PC-3 (cell line): ENCODE results near the gene BORCS8. TPM values are rescaled to one million over a fixed set of nuclear protein-coding genes. Genes with fewer than 3 reads are reported as not detected.
"Not testable (repeated sequence)": the region's sequence is repeated elsewhere in the genome, so short reads cannot be mapped to it uniquely, and the experiment has no call there.

Source experiments
- ATAC-seq: fragments of 200-7000 bp; cut with Tn5 transposase; 2 replicates; pipeline ENCODE4 v1.9.1; 2020; ENCODE audit warnings: mild to moderate bottlenecking, moderate library complexity
- BruUV-seq: library from RNA; stranded (reverse); fragments of 400-500 nt; replicated peaks from 2 replicates; lab custom pipeline; 2021; lab: Mats Ljungman, UMichigan
- CTCF ChIA-PET: fragments of 300-600 bp; sonication (Branson Sonifier 250); formaldehyde crosslinking; loops from one replicate; lab custom pipeline; 2022; ENCODE audit warnings: antibody characterized with exemption; lab: Charles Lee
- POLR2A ChIA-PET: fragments of 300-600 bp; sonication (Branson Sonifier 250); formaldehyde crosslinking; loops from one replicate; lab custom pipeline; 2022; ENCODE audit warnings: antibody characterized with exemption; ENCODE audit not compliant: unreplicated experiment; lab: Charles Lee
- DNase-seq: peaks from one replicate; pipeline ENCODE4 v3.0.0-alpha.2; 2015
- H2AFZ ChIP-seq: fragments of 300-600 bp; sonication (generic); 2 replicates; pipeline ENCODE4 v1.6.0; 2016; ENCODE audit warnings: antibody characterized with exemption, low read length
- H3F3A ChIP-seq: fragments of 300-600 bp; sonication (generic); one replicate; pipeline ENCODE4 v1.6.0; 2017; ENCODE audit warnings: antibody characterized with exemption, low read length, control low read depth, mild to moderate bottlenecking; ENCODE audit not compliant: unreplicated experiment
- H3K27ac ChIP-seq: fragments of 300-600 bp; sonication (generic); 2 replicates; pipeline ENCODE4 v1.5.1; 2016; ENCODE audit warnings: mild to moderate bottlenecking, low read length
- H3K27me3 ChIP-seq: fragments of 300-600 bp; sonication (generic); 2 replicates; pipeline ENCODE4 v1.6.1; 2016; ENCODE audit warnings: low read length, mixed read lengths
- H3K36me3 ChIP-seq: fragments of 300-600 bp; sonication (generic); 2 replicates; pipeline ENCODE4 v1.6.1; 2016; ENCODE audit warnings: low read depth, mixed run types, low read length, mixed read lengths
- H3K4me1 ChIP-seq: fragments of 300-600 bp; sonication (generic); 2 replicates; pipeline ENCODE4 v1.5.1; 2016; ENCODE audit warnings: low read length; ENCODE audit not compliant: insufficient read depth
- H3K4me2 ChIP-seq: fragments of 300-600 bp; sonication (generic); 2 replicates; pipeline ENCODE4 v1.6.0; 2016; ENCODE audit warnings: low read length
- H3K4me3 ChIP-seq: fragments of 300-600 bp; sonication (generic); 2 replicates; pipeline ENCODE4 v1.5.1; 2016; ENCODE audit warnings: mild to moderate bottlenecking, low read length, mixed read lengths
- H3K79me2 ChIP-seq: fragments of 300-600 bp; sonication (generic); 2 replicates; pipeline ENCODE4 v1.6.1; 2017; ENCODE audit warnings: low read length, mixed read lengths
- H3K9ac ChIP-seq: fragments of 300-600 bp; sonication (generic); 2 replicates; pipeline ENCODE4 v1.6.0; 2016; ENCODE audit warnings: mild to moderate bottlenecking, low read length
- H3K9me2 ChIP-seq: fragments of 300-600 bp; sonication (generic); replicated peaks from 2 replicates; pipeline ENCODE4 v1.6.1; 2016; ENCODE audit warnings: mixed run types, low read length, mixed read lengths
- H3K9me3 ChIP-seq: fragments of 300-600 bp; sonication (generic); 2 replicates; pipeline ENCODE4 v1.6.1; 2016; ENCODE audit warnings: low read length, mixed read lengths
- H4K20me1 ChIP-seq: fragments of 300-600 bp; sonication (generic); 2 replicates; pipeline ENCODE4 v1.6.1; 2016; ENCODE audit warnings: low read length, mixed read lengths
- EZH2 ChIP-seq: fragments of 300-600 bp; sonication (generic); IDR thresholded peaks from one replicate; pipeline ENCODE4 v1.6.1; 2017; ENCODE audit warnings: antibody characterized with exemption, mild to moderate bottlenecking, low read length; ENCODE audit not compliant: unreplicated experiment
- EZH2phosphoT487 ChIP-seq: fragments of 300-600 bp; sonication (generic); IDR thresholded peaks from 2 replicates; pipeline ENCODE4 v1.6.1; 2018; ENCODE audit warnings: mild to moderate bottlenecking, antibody characterized with exemption, low read length, borderline replicate concordance
- intact Hi-C: fragments of 100-400 bp; cut with micrococcal nuclease; formaldehyde crosslinking; loops from 2 replicates; pipeline ENCODE4 v1.9.0; 2023
- total RNA-seq: library from RNA; depleted of rRNA; stranded (reverse); fragments of >200 nt; gene quantifications from 2 replicates; pipeline ENCODE4 v1.2.3, GENCODE V29; 2014
- TF ChIP-seq, protein P1 (sequence below): fragments of 300-600 bp; sonication (generic); conservative IDR thresholded peaks from 2 replicates; pipeline ENCODE4 v1.5.1; 2017; ENCODE audit warnings: antibody characterized with exemption, low read depth, mild to moderate bottlenecking, low read length

Gene BORCS8
- total RNA-seq, 1 experiment from 2014 or later, result 33.1 TPM

DNA sequence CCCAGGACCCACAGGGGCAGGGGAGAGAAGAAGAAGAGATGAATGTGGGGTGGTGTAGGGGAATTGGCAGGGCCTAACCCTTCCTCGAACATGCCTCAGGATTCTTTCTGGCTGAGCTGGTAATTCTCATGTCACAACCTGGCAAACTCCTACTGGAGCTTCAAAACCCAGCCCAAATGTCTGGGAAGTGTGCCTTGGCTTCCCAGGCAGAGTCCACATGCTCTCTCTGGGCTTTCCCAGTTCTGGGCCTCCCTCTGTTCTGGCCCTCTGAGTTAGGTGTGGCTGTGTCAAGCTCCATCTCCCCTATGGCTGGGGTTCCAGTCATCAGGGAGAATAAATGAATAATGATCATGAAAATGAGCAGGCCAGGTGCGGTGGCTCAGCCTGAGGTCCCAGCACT, 42.5 kb downstream of the BORCS8 start:
- Histone ChIP-seq H3K79me2 (no peaks in the 10 kb centered on the region), H3K9me3 (no peaks in the 10 kb centered on the region), H3K27me3 (no peaks in the 10 kb centered on the region), H2AFZ (no peak overlapping the region), H3K9ac (no peak overlapping the region), H4K20me1 (no peaks in the 10 kb centered on the region), H3K27ac (no peak overlapping the region), H3K36me3 (peaks cover 3% of the 10 kb centered on the region), H3F3A (no peaks in the 10 kb centered on the region), H3K4me2 (no peak overlapping the region), H3K4me3 (no peak overlapping the region), H3K4me1 (no peaks in the 10 kb centered on the region), H3K9me2 (no peaks in the 10 kb centered on the region)
- ChIA-PET CTCF (no interaction called here), POLR2A (no interaction called here)
- no TSS peak for BruUV-seq
- no peak for DNase-seq
- ATAC-seq, result no peak
- intact Hi-C loops, result no loop called here
- TF ChIP-seq, protein P1, sequence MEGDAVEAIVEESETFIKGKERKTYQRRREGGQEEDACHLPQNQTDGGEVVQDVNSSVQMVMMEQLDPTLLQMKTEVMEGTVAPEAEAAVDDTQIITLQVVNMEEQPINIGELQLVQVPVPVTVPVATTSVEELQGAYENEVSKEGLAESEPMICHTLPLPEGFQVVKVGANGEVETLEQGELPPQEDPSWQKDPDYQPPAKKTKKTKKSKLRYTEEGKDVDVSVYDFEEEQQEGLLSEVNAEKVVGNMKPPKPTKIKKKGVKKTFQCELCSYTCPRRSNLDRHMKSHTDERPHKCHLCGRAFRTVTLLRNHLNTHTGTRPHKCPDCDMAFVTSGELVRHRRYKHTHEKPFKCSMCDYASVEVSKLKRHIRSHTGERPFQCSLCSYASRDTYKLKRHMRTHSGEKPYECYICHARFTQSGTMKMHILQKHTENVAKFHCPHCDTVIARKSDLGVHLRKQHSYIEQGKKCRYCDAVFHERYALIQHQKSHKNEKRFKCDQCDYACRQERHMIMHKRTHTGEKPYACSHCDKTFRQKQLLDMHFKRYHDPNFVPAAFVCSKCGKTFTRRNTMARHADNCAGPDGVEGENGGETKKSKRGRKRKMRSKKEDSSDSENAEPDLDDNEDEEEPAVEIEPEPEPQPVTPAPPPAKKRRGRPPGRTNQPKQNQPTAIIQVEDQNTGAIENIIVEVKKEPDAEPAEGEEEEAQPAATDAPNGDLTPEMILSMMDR, result no peak
- TF ChIP-seq EZH2phosphoT487 (no peak), EZH2 (no peak)

DNA sequence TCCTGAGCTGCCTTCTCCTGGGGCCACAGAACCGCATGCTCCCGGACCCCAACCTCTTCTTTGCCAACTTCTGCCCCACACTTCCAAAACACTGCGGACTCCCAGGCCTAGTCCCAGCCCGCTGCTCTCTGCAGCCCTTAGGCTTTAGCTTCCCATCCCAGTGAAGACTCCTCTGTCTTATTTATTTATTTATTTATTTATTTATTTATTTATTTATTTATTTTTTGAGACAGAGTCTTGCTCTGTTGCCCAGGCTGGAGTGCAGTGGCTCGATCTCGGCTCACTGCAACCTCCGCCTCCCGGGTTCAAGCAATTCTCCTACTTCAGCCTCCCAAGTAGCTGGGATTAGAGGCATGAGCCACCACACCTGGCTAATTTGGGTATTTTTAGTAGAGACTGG, 43.4 kb downstream of the BORCS8 start:
- BruUV-seq, H2AFZ ChIP-seq, intact Hi-C loops, POLR2A ChIA-PET, H3K9me3 ChIP-seq, H3K9me2 ChIP-seq, ATAC-seq, DNase-seq, H3K9ac ChIP-seq, H3K79me2 ChIP-seq, H3F3A ChIP-seq, H3K36me3 ChIP-seq, H3K4me1 ChIP-seq, CTCF ChIA-PET, H3K27me3 ChIP-seq, H3K4me2 ChIP-seq, H4K20me1 ChIP-seq, H3K27ac ChIP-seq, H3K4me3 ChIP-seq: not testable (repeated sequence)

DNA sequence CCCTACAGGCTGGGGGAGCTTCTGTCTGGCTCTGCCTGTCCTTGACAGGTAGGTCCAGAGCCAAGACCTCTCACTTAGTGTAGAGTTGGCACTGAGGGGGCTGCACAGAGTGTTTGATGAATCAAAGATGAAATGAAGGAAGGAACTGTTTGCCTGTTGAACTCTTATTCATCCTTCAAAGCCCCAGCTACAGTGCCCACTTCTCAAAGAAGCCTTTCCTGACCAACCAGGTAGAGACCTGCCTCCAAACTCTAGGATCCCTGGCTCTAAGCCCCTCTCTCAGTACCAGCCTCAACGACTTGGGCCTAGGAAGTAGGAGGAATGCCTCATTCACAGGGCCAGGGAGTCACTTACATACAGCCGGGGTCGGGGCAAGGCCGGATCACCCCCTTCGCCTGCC, 44.6 kb downstream of the BORCS8 start:
- POLR2A ChIA-PET, result no interaction called here

More for the DNA sequence above, 44.6 kb downstream of the BORCS8 start:
- Histone ChIP-seq H3K9me3 (no peaks in the 10 kb centered on the region), H3K36me3 (peaks cover 3% of the 10 kb centered on the region), H3K4me2 (no peak overlapping the region), H3K27ac (no peak overlapping the region), H3K27me3 (no peaks in the 10 kb centered on the region), H3F3A (no peaks in the 10 kb centered on the region), H3K4me1 (no peaks in the 10 kb centered on the region), H3K79me2 (no peaks in the 10 kb centered on the region), H2AFZ (no peak overlapping the region), H3K4me3 (no peak overlapping the region), H3K9ac (no peak overlapping the region), H4K20me1 (no peaks in the 10 kb centered on the region), H3K9me2 (no peaks in the 10 kb centered on the region)
- ATAC-seq (no peak), DNase-seq (no peak)
- intact Hi-C loops, result no loop called here
- CTCF ChIA-PET, result no interaction called here
- TF ChIP-seq, protein P1, result no peak
- TF ChIP-seq EZH2 (no peak), EZH2phosphoT487 (no peak)
- BruUV-seq, result no TSS peak
